Ovary (tissue), 3 donors: Measurements from ENCODE around the gene AP1AR.

Experiments
- CTCF ChIP-seq, 3 donors: fragments of 450-650 bp in 2 of 3; fragments of 200-600 bp in 1 of 3; IDR thresholded peaks; one replicate each; pipeline versions ENCODE4 v1.5.1 to v1.8.0; 2016 to 2022; ENCODE audit warnings: antibody characterized with exemption in 3 of 3, mild to moderate bottlenecking in 1 of 3
- POLR2A ChIP-seq: fragments of 450-650 bp; IDR thresholded peaks from one replicate; pipeline ENCODE4 v1.6.1; 2017; ENCODE audit warnings: antibody characterized with exemption, mild to moderate bottlenecking, moderate library complexity
- donor health status: DM: no; HTN: no; CAD: no.

GRCh38 chr4:112276113-112276512 is 44.5 kb downstream of the AP1AR start:
- TF ChIP-seq CTCF (IDR thresholded peaks at IDR 0.05) (no peak), POLR2A (no peak)
